Right lobe of liver (tissue), 6 donors: Measurements from ENCODE around the gene TP53. TPM values are rescaled to one million over a fixed set of nuclear protein-coding genes. Genes with fewer than 3 reads are reported as not detected.
"Not testable (repeated sequence)": the region's sequence is repeated elsewhere in the genome, so short reads cannot be mapped to it uniquely, and the experiment has no call there.

Source experiments
- ATAC-seq, 4 donors: fragments of 200-7000 bp; cut with Tn5 transposase; one replicate each; pipeline ENCODE4 v1.9.1; 2020; ENCODE audit warnings: mild to moderate bottlenecking in 4 of 4, moderate library complexity in 4 of 4
- DNase-seq, 3 donors: peaks; one replicate each; pipeline ENCODE4 v3.0.0-alpha.2; 2020
- H3K27ac ChIP-seq, 3 donors: fragments of 200-600 bp; one replicate each; pipeline ENCODE4 v1.8.0; 2022
- H3K27me3 ChIP-seq, 2 donors: fragments of 200-600 bp; one replicate each; pipeline ENCODE4 v1.8.0; 2022
- H3K36me3 ChIP-seq, 4 donors: fragments of 200-600 bp; sonication (generic) in 1 of 4; one replicate each; pipeline versions ENCODE4 v1.5.1 to v1.8.0; 2017 to 2022; ENCODE audit warnings: control low read depth in 1 of 4
- H3K4me1 ChIP-seq, 4 donors: fragments of 200-600 bp; sonication (generic) in 1 of 4; one replicate each; pipeline versions ENCODE4 v1.5.1 to v1.8.0; 2017 to 2022; ENCODE audit warnings: control low read depth in 1 of 4
- H3K4me3 ChIP-seq, 3 donors: fragments of 200-600 bp; one replicate each; pipeline ENCODE4 v1.8.0; 2022
- H3K9me3 ChIP-seq, 4 donors: fragments of 200-600 bp; sonication (generic) in 1 of 4; one replicate each; pipeline versions ENCODE4 v1.5.1 to v1.8.0; 2017 to 2022; ENCODE audit warnings: control low read depth in 1 of 4
- POLR2A ChIP-seq: fragments of 450-650 bp; IDR thresholded peaks from one replicate; pipeline ENCODE4 v1.6.1; 2017; ENCODE audit warnings: antibody characterized with exemption, mild to moderate bottlenecking
- WGBS: methylation state at CpG from one replicate; pipeline ENCODE4 v1.1.6; 2018; ENCODE audit warnings: low coverage, low lambda C conversion rate; ENCODE audit not compliant: insufficient coverage; ENCODE audit errors: missing lambda C conversion rate; 5-methylcytosine and 5-hydroxymethylcytosine counted together
- intact Hi-C, 2 donors: fragments of 100-400 bp; cut with DNase I; formaldehyde crosslinking; loops; one replicate each; pipeline versions ENCODE4 v1.11.2 to v1.14.1; 2022
- total RNA-seq, 6 experiments: library from RNA; depleted of rRNA in 2 of 6; stranded (reverse); fragments of >200 nt in 2 of 6; fragmentation: NEBNext Ultra II Directional in 3 of 6; extraction: Animal tissue kit (Norgen Biotek cat#: 25700) in 3 of 6; gene quantifications; one replicate each; pipeline versions ENCODE4 v1.1.0 to v1.2.4, GENCODE V29; 2016 to 2023
- TF ChIP-seq, protein P1 (sequence below), 4 donors: fragments of 200-600 bp in 3 of 4; fragments of 450-650 bp in 1 of 4; IDR thresholded peaks; one replicate each; pipeline versions ENCODE4 v1.5.1 to v1.8.0; 2016 to 2022; ENCODE audit warnings: antibody characterized with exemption in 4 of 4, mild to moderate bottlenecking in 2 of 4
- donor health status: DM: no; HTN: yes; CAD: no.
- donor health status: DM: no; HTN: no; CAD: no.
- donor health status: DM: no; HTN: no; CAD: no.
- donor health status: DM: no; HTN: yes; CAD: no.
- donor health status: DM: no; HTN: yes; CAD: no.

The TP53 gene
- total RNA-seq, 6 experiments from 2014 or later, result 12.9 to 30.0 (median 23.0) TPM

DNA sequence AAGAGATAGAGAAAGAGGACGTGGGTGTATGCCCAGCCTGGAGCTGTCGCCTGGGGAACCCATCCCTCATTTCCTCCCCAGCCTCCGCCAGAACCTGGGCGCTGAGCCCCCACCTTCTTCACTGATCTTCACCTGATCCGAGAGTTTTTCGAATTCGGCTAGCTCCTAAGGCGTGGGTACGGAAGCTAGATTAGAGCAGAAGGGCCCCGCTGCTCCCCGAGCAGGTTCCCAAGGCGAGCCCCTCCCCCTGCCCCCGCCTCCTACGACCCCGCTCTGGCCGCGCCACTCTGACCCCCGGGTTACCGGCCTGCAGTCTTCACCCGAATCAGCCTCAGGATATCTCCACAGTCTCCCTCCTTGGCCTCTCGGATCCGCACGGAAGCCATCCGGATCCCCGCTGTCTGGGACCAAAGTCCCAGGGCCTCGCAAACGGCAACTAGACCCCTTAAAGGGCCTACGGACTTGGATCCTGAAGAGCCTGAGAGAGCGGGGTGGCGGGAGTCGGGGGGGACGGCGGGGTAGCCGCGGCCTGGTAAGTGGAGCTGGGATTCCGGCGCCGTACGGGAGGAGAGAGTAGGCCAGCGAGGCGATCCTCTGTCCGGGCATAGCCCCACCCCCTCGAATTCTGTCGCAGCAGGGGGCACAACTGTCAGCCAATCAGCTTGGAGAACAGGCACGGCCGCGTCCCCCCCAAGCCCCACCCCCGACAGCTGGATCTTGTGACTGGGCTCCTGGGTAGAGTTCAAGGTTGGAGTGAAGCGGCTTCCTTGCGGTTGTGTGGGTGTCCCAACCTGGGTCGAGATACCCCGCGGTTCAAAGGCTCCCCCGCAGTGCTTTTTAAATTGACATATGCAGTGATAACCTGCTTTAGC is 59.8 kb downstream of the TP53 start, which contains the start of gene SAT2:
SAT2 (minus strand) TSS at position 572 of the 872 bp plus-strand sequence; CDS start at position 386, 186 bp downstream.
- H3K9me3 ChIP-seq, result no peaks in the 10 kb centered on the region
- H3K36me3 ChIP-seq, result no peaks in the 10 kb centered on the region
- no peaks in the 10 kb centered on the region for H3K27me3 ChIP-seq
- peaks cover 0 to 70% (median 29%) of the 10 kb centered on the region in 4 donors for H3K4me1 ChIP-seq
- H3K27ac ChIP-seq, result peak within 1 kb of the TSS; percentile 91 to 98 (median 93)
- DNase-seq (peak; percentile 96 to 98 (median 96)), ATAC-seq (peak; percentile 83 to 91 (median 86))
- H3K4me3 ChIP-seq, result peak within 1 kb of the TSS; percentile 59 to 88 (median 87)
- intact Hi-C loops, result no loop called here
- 0% methylated on average over 23 of the region's 54 CpGs for WGBS
- TF ChIP-seq POLR2A, result peak; percentile 89
- TF ChIP-seq, protein P1, sequence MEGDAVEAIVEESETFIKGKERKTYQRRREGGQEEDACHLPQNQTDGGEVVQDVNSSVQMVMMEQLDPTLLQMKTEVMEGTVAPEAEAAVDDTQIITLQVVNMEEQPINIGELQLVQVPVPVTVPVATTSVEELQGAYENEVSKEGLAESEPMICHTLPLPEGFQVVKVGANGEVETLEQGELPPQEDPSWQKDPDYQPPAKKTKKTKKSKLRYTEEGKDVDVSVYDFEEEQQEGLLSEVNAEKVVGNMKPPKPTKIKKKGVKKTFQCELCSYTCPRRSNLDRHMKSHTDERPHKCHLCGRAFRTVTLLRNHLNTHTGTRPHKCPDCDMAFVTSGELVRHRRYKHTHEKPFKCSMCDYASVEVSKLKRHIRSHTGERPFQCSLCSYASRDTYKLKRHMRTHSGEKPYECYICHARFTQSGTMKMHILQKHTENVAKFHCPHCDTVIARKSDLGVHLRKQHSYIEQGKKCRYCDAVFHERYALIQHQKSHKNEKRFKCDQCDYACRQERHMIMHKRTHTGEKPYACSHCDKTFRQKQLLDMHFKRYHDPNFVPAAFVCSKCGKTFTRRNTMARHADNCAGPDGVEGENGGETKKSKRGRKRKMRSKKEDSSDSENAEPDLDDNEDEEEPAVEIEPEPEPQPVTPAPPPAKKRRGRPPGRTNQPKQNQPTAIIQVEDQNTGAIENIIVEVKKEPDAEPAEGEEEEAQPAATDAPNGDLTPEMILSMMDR (IDR thresholded peaks at IDR 0.05), result no peak

DNA sequence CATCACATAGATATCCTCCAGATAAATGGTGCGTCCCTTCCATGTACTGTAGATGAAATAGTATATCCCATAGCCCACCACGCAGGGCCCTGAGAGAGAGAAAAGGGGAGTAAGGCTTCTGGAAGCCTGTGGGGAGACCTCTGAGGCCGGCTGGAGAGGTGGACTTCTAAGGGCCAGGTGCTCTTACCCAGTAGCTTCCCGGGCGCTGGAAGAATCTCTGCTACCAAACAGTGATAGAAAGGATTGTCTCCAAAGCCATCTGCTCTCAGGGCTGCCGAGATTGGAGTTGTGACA is 60.4 kb downstream of the TP53 start:
- ATAC-seq (peak in 1 of 4 donors; percentile 1), DNase-seq (no peak)
- intact Hi-C loops, result no loop called here
- Histone ChIP-seq H3K27ac (peak overlapping the region; percentile 91 to 98 (median 93)), H3K4me3 (peak overlapping the region; percentile 59 to 88 (median 87)), H3K27me3 (no peaks in the 10 kb centered on the region), H3K4me1 (peaks cover 0 to 64% (median 26%) of the 10 kb centered on the region in 4 donors), H3K36me3 (no peaks in the 10 kb centered on the region), H3K9me3 (no peaks in the 10 kb centered on the region)
- WGBS, result 7% methylated on average over 6 of the region's 6 CpGs
- TF ChIP-seq, protein P1 (IDR thresholded peaks at IDR 0.05), result no peak
- no peak for TF ChIP-seq POLR2A

DNA sequence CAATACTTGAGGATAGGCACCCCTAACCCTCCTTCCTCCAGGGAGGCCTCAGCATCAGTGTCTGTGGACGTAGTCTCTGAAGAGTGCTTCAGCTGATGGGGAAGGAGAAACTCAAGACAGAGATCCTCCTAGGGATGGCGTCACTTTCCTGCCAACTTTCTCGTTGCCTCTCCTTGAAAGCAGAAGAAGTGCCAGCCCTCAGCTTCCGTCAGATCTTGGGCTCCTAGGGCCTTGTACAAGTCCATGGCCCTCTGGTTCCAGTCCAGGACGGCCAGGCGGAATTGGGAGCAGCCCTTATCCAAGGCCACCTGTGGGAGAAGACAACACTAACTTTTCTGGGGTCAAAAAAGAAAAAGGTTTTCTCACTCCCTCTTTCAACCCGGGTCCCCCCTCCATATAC is 61.0 kb downstream of the TP53 start:
- DNase-seq, result peak in 2 of 3 donors; percentile 42 to 67
- intact Hi-C loops, result no loop called here

DNA sequence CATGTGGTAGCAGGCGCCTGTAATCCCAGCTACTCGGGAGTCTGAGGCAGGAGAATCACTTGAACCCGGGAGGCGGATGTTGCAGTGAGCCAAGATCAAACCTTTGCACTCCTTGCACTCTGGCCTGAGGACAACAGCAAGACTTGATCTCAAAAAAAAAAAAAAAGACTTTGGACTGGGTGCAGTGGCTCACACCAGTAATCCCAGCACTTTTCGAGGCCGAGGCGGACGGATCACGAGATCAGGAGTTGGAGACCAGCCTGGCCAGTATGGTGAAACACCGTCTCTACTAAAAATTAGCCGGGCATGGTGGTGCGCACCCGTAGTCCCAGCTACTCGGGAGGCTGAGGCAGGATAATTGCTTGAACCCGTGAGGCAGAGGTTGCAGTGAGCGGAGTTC is 61.5 kb downstream of the TP53 start:
- WGBS, result 23% methylated on average over 11 of the region's 16 CpGs
- DNase-seq (peak in 2 of 3 donors; percentile 60 to 70), ATAC-seq (peak in 2 of 4 donors; percentile 13 to 18)
- intact Hi-C loops, H3K9me3 ChIP-seq, H3K27me3 ChIP-seq, H3K36me3 ChIP-seq: not testable (repeated sequence)
- H3K4me1 ChIP-seq, result peaks cover 0 to 52% (median 21%) of the 10 kb centered on the region in 4 donors
- peak overlapping the region in 2 of 3 donors; percentile 87 to 88 for H3K4me3 ChIP-seq
- H3K27ac ChIP-seq, result peak overlapping the region in 2 of 3 donors; percentile 20 to 91

More for the DNA sequence above, 61.0 kb downstream of the TP53 start:
- peaks cover 0 to 58% (median 23%) of the 10 kb centered on the region in 4 donors for H3K4me1 ChIP-seq
- ATAC-seq, result peak in 2 of 4 donors; percentile 4 to 8
- no peaks in the 10 kb centered on the region for H3K27me3 ChIP-seq
- H3K27ac ChIP-seq, result peak overlapping the region; percentile 91 to 98 (median 93)
- 29% methylated on average over 6 of the region's 7 CpGs for WGBS
- peak overlapping the region; percentile 59 to 88 (median 87) for H3K4me3 ChIP-seq
- H3K9me3 ChIP-seq, result no peaks in the 10 kb centered on the region
- H3K36me3 ChIP-seq, result no peaks in the 10 kb centered on the region
- no peak for TF ChIP-seq POLR2A
- TF ChIP-seq, protein P1 (IDR thresholded peaks at IDR 0.05), result no peak

DNA sequence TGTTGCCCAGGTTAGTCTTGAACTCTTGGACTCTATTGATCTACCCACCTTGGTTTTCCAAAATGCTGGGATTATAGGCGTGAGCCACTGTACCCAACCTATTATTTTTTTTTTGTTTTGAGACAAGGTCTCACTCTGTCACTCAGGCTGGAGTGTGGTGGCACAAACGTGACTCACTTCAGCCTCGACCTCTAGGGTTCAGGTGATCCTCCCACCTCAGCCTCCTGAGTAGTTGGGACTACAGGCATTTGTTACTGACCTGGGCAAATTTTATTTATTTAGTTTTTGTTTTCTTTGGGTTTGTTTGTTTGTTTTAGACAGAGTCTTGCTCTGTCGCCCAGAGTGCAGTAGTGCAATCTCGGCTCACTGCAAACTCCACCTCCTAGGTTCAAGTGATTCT is 63.6 kb downstream of the TP53 start:
- TF ChIP-seq, protein P1 (IDR thresholded peaks at IDR 0.05), result no peak
- no peak for TF ChIP-seq POLR2A
- H3K4me3 ChIP-seq, result no peak overlapping the region
- H3K27me3 ChIP-seq, result no peaks in the 10 kb centered on the region
- peak in 1 of 3 donors; percentile 49 for DNase-seq
- H3K9me3 ChIP-seq, result no peaks in the 10 kb centered on the region
- 22% methylated on average over 5 of the region's 5 CpGs for WGBS
- peaks cover 0 to 39% (median 15%) of the 10 kb centered on the region in 4 donors for H3K4me1 ChIP-seq
- H3K27ac ChIP-seq, result peak overlapping the region in 2 of 3 donors; percentile 49 to 62
- no peaks in the 10 kb centered on the region for H3K36me3 ChIP-seq
- intact Hi-C loops, result no loop called here
- peak in 3 of 4 donors; percentile 3 to 7 (median 3) for ATAC-seq
